Renal pelvis (tissue), 4 donors: ENCODE results near the gene GPR37L1. TPM values are rescaled to one million over a fixed set of nuclear protein-coding genes. Genes with fewer than 3 reads are reported as not detected.
A peak's percentile ranks its signal among the peaks of the same experiment; 100 is the strongest.
"Not testable (repeated sequence)": the region's sequence is repeated elsewhere in the genome, so short reads cannot be mapped to it uniquely, and the experiment has no call there.

ENCODE experiments used
- DNase-seq: peaks from one replicate; pipeline ENCODE4 v3.0.0-alpha.2; 2013
- polyA plus RNA-seq, 3 donors: library from polyadenylated mRNA; unstranded; fragments of 120-200 nt; gene quantifications; one replicate each; pipeline ENCODE4 v1.2.1, GENCODE V29; 2013; ENCODE audit not compliant: insufficient read length in 3 of 3

Gene GPR37L1
- polyA plus RNA-seq, 3 donors = 0.09 to 0.13 (median 0.09) TPM

GRCh38 chr1:202133496-202133895 is 10.8 kb downstream of the GPR37L1 start:
- no peak for DNase-seq

- no peak for DNase-seq
These were observed 11.3 kb downstream of the GPR37L1 start for GRCh38 chr1:202133989-202134388.

- DNase-seq = no peak
These were observed 12.0 kb downstream of the GPR37L1 start for GRCh38 chr1:202134645-202135172.

- no peak for DNase-seq
These were observed 12.6 kb downstream of the GPR37L1 start for GRCh38 chr1:202135221-202135721.

DNA sequence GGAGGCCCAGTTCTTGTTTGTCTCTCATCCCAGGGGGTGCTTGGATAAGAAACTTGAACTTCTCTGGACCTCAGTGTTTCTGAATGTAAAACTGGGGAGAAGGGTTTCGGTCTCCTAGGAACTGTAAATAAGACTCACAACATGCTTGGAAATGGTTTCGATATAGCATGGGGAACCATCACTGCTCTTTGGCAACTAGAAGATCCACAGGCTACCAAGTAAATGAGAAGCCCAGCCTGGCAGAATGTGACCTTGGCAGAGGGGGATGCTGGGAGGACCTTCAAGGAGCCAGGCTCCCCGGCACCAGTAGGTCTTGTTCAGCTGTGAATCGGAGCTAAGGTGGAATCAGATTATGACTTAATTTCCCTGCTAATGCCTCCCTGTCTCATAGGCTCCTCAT is 18.1 kb downstream of the GPR37L1 start:
- DNase-seq = no peak

DNA sequence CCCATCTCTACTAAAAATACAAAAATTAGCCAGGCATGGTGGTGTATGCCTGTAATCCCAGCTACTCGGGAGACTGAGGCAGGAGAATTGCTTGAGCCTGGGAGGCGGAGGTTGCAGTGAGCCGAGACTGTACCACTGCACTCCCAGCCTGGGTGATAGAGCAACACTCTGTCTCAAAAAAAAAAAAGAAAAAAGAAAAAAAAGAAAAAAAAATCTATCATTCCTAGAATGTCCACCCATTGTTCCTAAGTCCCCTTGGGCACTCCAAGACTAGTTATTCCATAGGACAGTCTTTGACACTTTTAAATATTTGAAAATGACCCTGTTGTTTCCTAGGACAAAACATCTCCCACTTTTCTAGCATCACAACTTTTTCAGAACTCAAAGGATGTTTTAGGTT is 18.8 kb downstream of the GPR37L1 start:
- DNase-seq = not testable (repeated sequence)

- no peak for DNase-seq
These were observed 20.5 kb downstream of the GPR37L1 start for GRCh38 chr1:202143011-202143767.

- DNase-seq = no peak
These were observed 21.2 kb downstream of the GPR37L1 start for GRCh38 chr1:202143768-202144401.

DNA sequence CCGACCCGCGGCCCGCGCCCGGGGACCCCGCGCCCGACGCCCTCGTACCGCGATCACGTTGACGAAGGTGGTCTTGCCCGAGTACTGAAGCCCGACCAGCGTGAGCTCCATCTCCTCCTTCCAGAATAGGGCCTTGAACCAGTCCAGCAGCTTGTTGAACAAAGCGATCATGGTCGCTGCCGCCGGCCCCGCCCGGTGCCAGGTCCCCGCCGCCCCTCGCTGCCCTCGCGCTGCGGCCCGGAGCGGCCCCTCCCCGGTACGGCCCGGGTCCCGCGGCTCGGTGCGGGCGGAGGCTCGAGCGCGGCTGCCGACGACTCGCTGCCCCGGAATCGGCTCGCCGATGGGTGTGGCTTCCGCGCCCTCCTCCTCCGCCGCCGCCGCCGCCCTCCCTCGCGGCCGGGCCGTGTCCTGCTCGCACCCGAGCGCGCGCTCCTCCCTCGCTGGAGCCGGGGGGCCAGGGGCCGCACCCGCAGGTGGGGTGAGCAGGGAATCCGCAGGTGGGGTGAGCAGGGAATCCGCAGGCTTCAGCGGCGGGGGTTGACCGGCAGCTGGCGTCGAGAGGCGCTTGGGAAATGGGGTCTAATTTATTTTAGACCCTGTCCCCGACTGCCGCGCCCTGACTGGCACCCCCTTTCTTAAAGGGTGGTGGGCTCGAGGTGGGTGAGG is 21.8 kb downstream of the GPR37L1 start, which contains the start of gene ARL8A:
ARL8A (minus strand) TSS at position 336 of the 666 bp plus-strand sequence; CDS start at position 171, 165 bp downstream.
- DNase-seq = peak; percentile 65

GRCh38 chr1:202145068-202145743 is 22.5 kb downstream of the GPR37L1 start:
- no peak for DNase-seq

DNA sequence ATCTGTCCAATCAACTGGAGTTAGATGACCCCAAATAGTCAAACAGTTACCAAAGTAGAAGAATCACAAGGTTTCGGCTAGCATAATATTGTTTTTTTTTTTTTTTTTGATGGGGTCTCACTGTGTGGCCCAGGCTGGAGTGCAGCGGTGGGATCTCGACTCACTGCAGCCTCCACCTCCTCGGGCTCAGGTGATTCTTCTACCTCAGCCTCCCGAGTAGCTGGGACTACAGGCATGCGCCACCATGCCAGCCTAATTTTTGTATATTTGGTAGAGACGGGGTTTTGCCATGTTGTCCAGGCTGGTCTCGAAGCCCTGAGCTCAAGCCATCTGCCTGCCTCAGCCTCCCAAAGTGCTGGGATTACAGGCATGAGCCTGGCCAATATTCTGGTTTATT is 23.0 kb downstream of the GPR37L1 start:
- DNase-seq = not testable (repeated sequence)

- DNase-seq = no peak
These were observed 23.6 kb downstream of the GPR37L1 start for GRCh38 chr1:202146279-202146678.

GRCh38 chr1:202146993-202147392 is 24.3 kb downstream of the GPR37L1 start:
- DNase-seq = no peak

- DNase-seq = no peak
These were observed 25.7 kb downstream of the GPR37L1 start for GRCh38 chr1:202148391-202148790.

DNA sequence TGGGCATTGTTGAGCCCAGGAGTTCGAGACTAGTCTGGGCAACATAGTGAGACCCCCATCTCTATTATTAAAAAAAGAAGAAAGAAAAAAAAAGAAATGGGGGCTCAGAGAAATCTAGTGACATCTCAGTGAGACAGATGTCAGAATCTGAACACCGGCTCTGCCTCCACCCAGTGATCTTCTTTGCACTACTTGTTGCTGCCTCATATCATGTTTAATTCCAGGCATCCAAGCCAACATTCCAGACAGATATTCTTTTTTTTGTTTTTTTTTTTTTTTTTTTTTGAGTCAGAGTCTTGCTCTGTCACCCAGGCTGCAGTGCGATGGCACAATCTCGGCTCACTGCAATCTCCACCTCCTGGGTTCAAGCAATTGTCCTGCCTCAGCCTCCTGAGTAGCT is 26.8 kb downstream of the GPR37L1 start:
- DNase-seq = no peak

DNA sequence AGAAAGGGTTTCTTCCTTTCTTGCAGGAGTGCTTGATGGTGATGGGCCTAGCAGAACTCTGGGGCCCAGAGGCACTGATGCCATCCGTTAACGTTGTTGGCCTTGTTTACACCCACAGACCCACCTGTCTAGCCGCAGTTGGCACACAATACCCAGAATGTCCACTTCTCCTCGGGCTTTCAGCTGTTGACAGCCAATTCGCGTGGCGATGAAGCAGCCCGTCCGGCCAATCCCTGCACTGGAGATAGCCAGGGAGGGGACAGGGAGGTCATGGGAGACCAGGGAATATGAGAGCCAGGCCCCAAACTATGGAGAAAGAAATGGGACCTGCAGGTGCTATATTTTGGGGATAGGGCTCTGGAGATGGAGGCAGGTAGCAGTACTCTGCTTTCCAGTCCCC is 27.5 kb downstream of the GPR37L1 start:
- no peak for DNase-seq

- DNase-seq = no peak
These were observed 27.9 kb downstream of the GPR37L1 start for GRCh38 chr1:202150602-202151001.

GRCh38 chr1:202151045-202151444 is 28.3 kb downstream of the GPR37L1 start:
- DNase-seq = no peak

GRCh38 chr1:202152399-202152798 is 29.7 kb downstream of the GPR37L1 start:
- no peak for DNase-seq

GRCh38 chr1:202153284-202153683 is 30.6 kb downstream of the GPR37L1 start:
- DNase-seq = no peak

GRCh38 chr1:202154148-202154765 is 31.5 kb downstream of the GPR37L1 start:
- no peak for DNase-seq
